Right atrium auricular region (tissue), 2 donors: ENCODE data around the gene PGAM5. TPM values are rescaled to one million over a fixed set of nuclear protein-coding genes. Genes with fewer than 3 reads are reported as not detected.
"Not testable (repeated sequence)": the region's sequence is repeated elsewhere in the genome, so short reads cannot be mapped to it uniquely, and the experiment has no call there.

ENCODE experiments used
- DNase-seq: peaks from one replicate; pipeline ENCODE4 v3.0.0-alpha.2; 2019; ENCODE audit warnings: low spot score
- H3K27ac ChIP-seq, 2 donors: fragments of 200-600 bp; sonication (generic); 1 replicate in 1 of 2; 2 replicates in 1 of 2; pipeline ENCODE4 v1.5.1; 2016 to 2019
- H3K27me3 ChIP-seq, 2 donors: fragments of 200-600 bp; sonication (generic); one replicate each; pipeline versions ENCODE4 v1.5.1 to v1.6.0; 2017 to 2019
- H3K36me3 ChIP-seq: fragments of 200-600 bp; sonication (generic); one replicate; pipeline ENCODE4 v1.5.1; 2016
- H3K4me1 ChIP-seq, 2 donors: fragments of 200-600 bp; sonication (generic); one replicate each; pipeline versions ENCODE4 v1.5.1 to v1.6.0; 2017 to 2019
- H3K4me3 ChIP-seq, 2 donors: fragments of 200-600 bp; sonication (generic); 1 replicate in 1 of 2; 2 replicates in 1 of 2; pipeline ENCODE4 v1.5.1; 2017 to 2019; ENCODE audit warnings: mild to moderate bottlenecking in 1 of 2, moderate library complexity in 1 of 2
- H3K9me3 ChIP-seq, 2 donors: fragments of 200-600 bp; sonication (generic); one replicate each; pipeline ENCODE4 v1.5.1; 2019
- CTCF ChIP-seq, 2 donors: fragments of 200-600 bp; sonication (generic); IDR thresholded peaks; one replicate each; pipeline ENCODE4 v1.5.1; 2019; ENCODE audit warnings: antibody characterized with exemption in 2 of 2
- total RNA-seq, 2 donors: library from RNA; depleted of rRNA; stranded (reverse); fragments of >200 nt; gene quantifications; one replicate each; pipeline ENCODE4 v1.1.0, GENCODE V29; 2016

The PGAM5 gene
- total RNA-seq, 2 donors from 2014 or later, result 12.8 to 20.0 TPM

GRCh38 chr12:132748319-132748718 lies 37.7 kb downstream of the PGAM5 start:
- H3K36me3 ChIP-seq, result peaks cover 94% of the 10 kb centered on the region
- TF ChIP-seq CTCF (IDR thresholded peaks at IDR 0.05), result no peak
- DNase-seq, result no peak

GRCh38 chr12:132753670-132754069 lies 43.0 kb downstream of the PGAM5 start:
- H3K4me3 ChIP-seq, H3K4me1 ChIP-seq, H3K27me3 ChIP-seq, DNase-seq, H3K27ac ChIP-seq, H3K9me3 ChIP-seq: not testable (repeated sequence)
- H3K36me3 ChIP-seq, result peaks cover 58% of the 10 kb centered on the region

More at GRCh38 chr12:132748319-132748718, 37.7 kb downstream of the PGAM5 start:
- no peak overlapping the region for H3K27ac ChIP-seq
- H3K27me3 ChIP-seq, result no peaks in the 10 kb centered on the region
- H3K4me3 ChIP-seq, result no peak overlapping the region
- no peaks in the 10 kb centered on the region for H3K9me3 ChIP-seq
- no peaks in the 10 kb centered on the region for H3K4me1 ChIP-seq

- Histone ChIP-seq H3K27me3 (no peaks in the 10 kb centered on the region), H3K27ac (no peak overlapping the region), H3K9me3 (no peaks in the 10 kb centered on the region), H3K4me1 (no peaks in the 10 kb centered on the region), H3K4me3 (no peak overlapping the region), H3K36me3 (peaks cover 51% of the 10 kb centered on the region)
- no peak for TF ChIP-seq CTCF (IDR thresholded peaks at IDR 0.05)
- DNase-seq, result no peak
These were observed 43.7 kb downstream of the PGAM5 start for GRCh38 chr12:132754160-132754932.

- Histone ChIP-seq H3K4me1 (peaks cover 0 to 29% of the 10 kb centered on the region in 2 donors), H3K36me3 (peaks cover 11% of the 10 kb centered on the region)
- H3K27me3 ChIP-seq, H3K27ac ChIP-seq, H3K9me3 ChIP-seq, DNase-seq, H3K4me3 ChIP-seq: not testable (repeated sequence)
These were observed 48.2 kb downstream of the PGAM5 start for GRCh38 chr12:132758825-132759224.

- Histone ChIP-seq H3K36me3 (peaks cover 5% of the 10 kb centered on the region), H3K4me3 (no peak overlapping the region), H3K27me3 (no peaks in the 10 kb centered on the region), H3K4me1 (peaks cover 0 to 29% of the 10 kb centered on the region in 2 donors), H3K27ac (no peak overlapping the region), H3K9me3 (no peaks in the 10 kb centered on the region)
- no peak for TF ChIP-seq CTCF (IDR thresholded peaks at IDR 0.05)
- DNase-seq, result no peak
These were observed 48.7 kb downstream of the PGAM5 start for GRCh38 chr12:132759359-132759758.

GRCh38 chr12:132761032-132761920 lies 50.6 kb downstream of the PGAM5 start, which contains the start of gene ANKLE2:
ANKLE2 (minus strand) TSS chr12:132761832; CDS start chr12:132761798, 34 bp downstream.
- H3K27ac ChIP-seq, result peak within 1 kb of the TSS; percentile 93 to 94
- DNase-seq, result no peak
- H3K27me3 ChIP-seq, result no peaks in the 10 kb centered on the region

More at GRCh38 chr12:132761032-132761920, 50.6 kb downstream of the PGAM5 start, which contains the start of gene ANKLE2:
- no peaks in the 10 kb centered on the region for H3K36me3 ChIP-seq
- H3K9me3 ChIP-seq, result no peaks in the 10 kb centered on the region
- TF ChIP-seq CTCF (IDR thresholded peaks at IDR 0.05), result no peak
- peak within 1 kb of the TSS; percentile 86 to 99 for H3K4me3 ChIP-seq
- peaks cover 0 to 31% of the 10 kb centered on the region in 2 donors for H3K4me1 ChIP-seq
